Heart left ventricle (tissue), 16 donors: ENCODE data around the gene ROR1. TPM values are rescaled to one million over a fixed set of nuclear protein-coding genes. Genes with fewer than 3 reads are reported as not detected.
A peak's percentile ranks its signal among the peaks of the same experiment; 100 is the strongest.

ENCODE experiments used
- ATAC-seq, 4 donors: fragments of 200-7000 bp; cut with Tn5 transposase; one replicate each; pipeline ENCODE4 v1.9.1; 2020 to 2022; ENCODE audit warnings: moderate library complexity in 4 of 4, mild to moderate bottlenecking in 3 of 4, moderate number of reproducible peaks in 1 of 4
- DNase-seq, 5 donors: peaks; one replicate each; pipeline ENCODE4 v3.0.0-alpha.2; 2020
- H3K27ac ChIP-seq, 12 donors: fragments of 200-600 bp; sonication (generic) in 4 of 12; one replicate each; pipeline versions ENCODE4 v1.5.0 to v1.8.0; 2016 to 2022; ENCODE audit warnings: mild to moderate bottlenecking in 2 of 12
- H3K27me3 ChIP-seq, 9 donors: fragments of 200-600 bp; sonication (generic) in 2 of 9; one replicate each; pipeline versions ENCODE4 v1.5.1 to v1.8.0; 2016 to 2022; ENCODE audit warnings: mild to moderate bottlenecking in 3 of 9
- H3K36me3 ChIP-seq, 9 donors: fragments of 200-600 bp; sonication (generic) in 2 of 9; one replicate each; pipeline versions ENCODE4 v1.5.0 to v1.8.0; 2018 to 2022; ENCODE audit warnings: mild to moderate bottlenecking in 2 of 9
- H3K4me1 ChIP-seq, 12 donors: fragments of 200-600 bp; sonication (generic) in 4 of 12; one replicate each; pipeline versions ENCODE4 v1.5.0 to v1.8.0; 2016 to 2022; ENCODE audit warnings: mild to moderate bottlenecking in 3 of 12
- H3K4me3 ChIP-seq, 12 donors: fragments of 200-600 bp; sonication (generic) in 4 of 12; one replicate each; pipeline versions ENCODE4 v1.5.0 to v1.8.0; 2017 to 2022; ENCODE audit warnings: mild to moderate bottlenecking in 9 of 12, moderate library complexity in 4 of 12
- H3K9me3 ChIP-seq, 12 donors: fragments of 200-600 bp; sonication (generic) in 4 of 12; one replicate each; pipeline versions ENCODE4 v1.5.0 to v1.8.0; 2016 to 2022; ENCODE audit warnings: mild to moderate bottlenecking in 1 of 12
- POLR2A ChIP-seq, 2 donors: fragments of 450-650 bp; IDR thresholded peaks; one replicate each; pipeline ENCODE4 v1.6.1; 2017; ENCODE audit warnings: antibody characterized with exemption in 2 of 2, mild to moderate bottlenecking in 2 of 2, moderate library complexity in 2 of 2
- WGBS, 4 donors: extraction: QIAGEN DNeasy Blood & Tissue Kit in 2 of 4; methylation state at CpG; one replicate each; pipeline versions ENCODE4 v1.1.5 to v1.1.7; 2013 to 2018; 5-methylcytosine and 5-hydroxymethylcytosine counted together
- intact Hi-C, 10 donors: fragments of 100-400 bp; cut with DNase I; formaldehyde crosslinking; loops; one replicate each; pipeline versions ENCODE4 v1.11.1 to v1.14.2; 2022
- polyA plus RNA-seq, 2 donors: library from polyadenylated mRNA; stranded (reverse); fragments of 200-250 nt; gene quantifications; one replicate each; pipeline ENCODE4 v1.2.3, GENCODE V29; 2013
- total RNA-seq, 9 donors: library from RNA; depleted of rRNA in 2 of 9; stranded (reverse); fragments of >200 nt in 2 of 9; fragmentation: NEBNext Ultra II Directional in 3 of 9; extraction: Animal tissue kit (Norgen Biotek cat#: 25700) in 3 of 9; gene quantifications; one replicate each; pipeline versions ENCODE4 v1.1.0 to v1.2.4, GENCODE V29; 2016 to 2023
- TF ChIP-seq, protein P1 (sequence below), 12 donors: fragments of 200-600 bp; sonication (generic) in 4 of 12; IDR thresholded peaks; one replicate each; pipeline versions ENCODE4 v1.5.0 to v1.8.0; 2018 to 2022; ENCODE audit warnings: antibody characterized with exemption in 12 of 12, mild to moderate bottlenecking in 5 of 12
- donor health status: ischemic (EF 13 %, LVEDD 7.1; RV severe dilation, severe dysfunction).
- donor health status: healthy with polysubstance abuse.
- donor health status: DM: no; HTN: yes; CAD: no.
- donor health status: DM: no; HTN: no; CAD: no.
- donor health status: ischemic (EF 25% LVEDD 6.9; RV normal size, moderate dysfunction).
- donor health status: ischemic (EF 25% LVEDD 5.7; RV mildly dilated, moderate dysfunction).
- donor health status: healthy.
- donor health status: DM: yes; HTN: yes; CAD: no.
- donor health status: ischemic (EF 35%, LVEDD 5.7; RV mildly dilated, moderate dysfunction).
- donor health status: nonischemic (EF 11% LVEDD 7.7; RV severe dilation, severe dysfunction).
- donor health status: DM: yes; HTN: yes; CAD: no.
- donor health status: PGD.
- donor health status: ischemic (EF 29% LVEDD 5.4; RV normal size, mild dysfunction).
- donor health status: nonischemic (EF 23%, LVEDD 6.1; RV moderate dilation, normal function).

Gene ROR1
- total and polyA plus RNA-seq, 11 donors, result 4.1 to 35.3 (median 19.3) TPM

DNA sequence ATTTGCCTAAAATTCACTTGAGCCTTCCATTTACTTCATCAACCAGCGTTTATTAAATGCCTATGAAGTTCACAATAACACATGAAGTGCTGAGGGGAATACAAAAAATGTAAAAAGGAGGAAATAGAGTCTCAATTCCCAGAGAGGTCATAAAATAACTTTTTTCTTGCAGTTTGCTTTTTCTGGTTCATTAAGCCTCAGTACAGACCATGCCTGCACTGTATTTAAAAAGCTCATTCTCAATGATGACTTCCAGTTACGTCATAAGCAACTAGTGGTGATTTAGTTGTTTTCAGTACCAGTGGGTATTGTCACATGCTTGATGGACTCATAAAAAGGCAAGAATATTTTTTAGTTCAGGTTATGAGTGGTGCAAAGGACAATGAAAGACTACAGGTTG, 269.5 kb downstream of the ROR1 start:
- H3K36me3 ChIP-seq, result no peaks in the 10 kb centered on the region
- peak overlapping the region; percentile 47 to 90 (median 82) for H3K27ac ChIP-seq
- DNase-seq, result no peak
- H3K4me1 ChIP-seq, result peaks cover 0 to 49% (median 20%) of the 10 kb centered on the region in 12 donors
- no peaks in the 10 kb centered on the region for H3K27me3 ChIP-seq
- no peaks in the 10 kb centered on the region for H3K9me3 ChIP-seq
- intact Hi-C loops, result loop anchor here in 5 of 10 donors (1.0 to 10.0 kb wide), 6 partner anchors 8 to 268 kb away; partner anchors contain the start of gene ROR1 (in 1 of the 5)
- 67 to 85% (median 72%) methylated on average over 2 of the region's 2 CpGs for WGBS, 4 donors
- ATAC-seq, result no peak
- no peak overlapping the region for H3K4me3 ChIP-seq
- TF ChIP-seq, protein P1, sequence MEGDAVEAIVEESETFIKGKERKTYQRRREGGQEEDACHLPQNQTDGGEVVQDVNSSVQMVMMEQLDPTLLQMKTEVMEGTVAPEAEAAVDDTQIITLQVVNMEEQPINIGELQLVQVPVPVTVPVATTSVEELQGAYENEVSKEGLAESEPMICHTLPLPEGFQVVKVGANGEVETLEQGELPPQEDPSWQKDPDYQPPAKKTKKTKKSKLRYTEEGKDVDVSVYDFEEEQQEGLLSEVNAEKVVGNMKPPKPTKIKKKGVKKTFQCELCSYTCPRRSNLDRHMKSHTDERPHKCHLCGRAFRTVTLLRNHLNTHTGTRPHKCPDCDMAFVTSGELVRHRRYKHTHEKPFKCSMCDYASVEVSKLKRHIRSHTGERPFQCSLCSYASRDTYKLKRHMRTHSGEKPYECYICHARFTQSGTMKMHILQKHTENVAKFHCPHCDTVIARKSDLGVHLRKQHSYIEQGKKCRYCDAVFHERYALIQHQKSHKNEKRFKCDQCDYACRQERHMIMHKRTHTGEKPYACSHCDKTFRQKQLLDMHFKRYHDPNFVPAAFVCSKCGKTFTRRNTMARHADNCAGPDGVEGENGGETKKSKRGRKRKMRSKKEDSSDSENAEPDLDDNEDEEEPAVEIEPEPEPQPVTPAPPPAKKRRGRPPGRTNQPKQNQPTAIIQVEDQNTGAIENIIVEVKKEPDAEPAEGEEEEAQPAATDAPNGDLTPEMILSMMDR (IDR thresholded peaks at IDR 0.05), result no peak
- no peak for TF ChIP-seq POLR2A (IDR thresholded peaks at IDR 0.05)

DNA sequence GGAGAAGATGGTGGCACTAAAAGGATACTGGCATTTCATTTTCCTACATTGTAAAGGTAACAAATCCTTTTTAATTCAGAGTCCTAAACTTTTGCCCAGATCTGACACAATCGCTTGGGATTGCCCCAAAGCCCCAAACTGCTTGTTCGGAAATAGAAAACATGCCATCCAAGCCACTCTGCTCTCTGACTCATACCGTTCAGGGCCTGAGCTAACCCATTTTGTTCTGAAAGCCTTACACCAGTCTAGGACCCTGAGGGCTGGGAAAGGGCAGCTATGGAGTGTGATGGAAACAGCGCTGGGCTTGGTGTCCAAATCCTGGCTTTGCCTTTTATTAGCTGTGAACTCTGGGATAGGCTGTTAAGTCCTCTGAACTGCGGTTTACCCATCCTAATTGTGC, 270.2 kb downstream of the ROR1 start:
- no peak for DNase-seq
- Histone ChIP-seq H3K27me3 (no peaks in the 10 kb centered on the region), H3K4me1 (peaks cover 0 to 42% (median 15%) of the 10 kb centered on the region in 12 donors), H3K4me3 (no peak overlapping the region), H3K36me3 (no peaks in the 10 kb centered on the region), H3K9me3 (no peaks in the 10 kb centered on the region), H3K27ac (peak overlapping the region in 8 of 12 donors; percentile 78 to 90 (median 84))
- TF ChIP-seq, protein P1 (IDR thresholded peaks at IDR 0.05), result no peak
- no peak for TF ChIP-seq POLR2A (IDR thresholded peaks at IDR 0.05)
- ATAC-seq, result no peak
- WGBS, 4 donors, result 85 to 93% (median 91%) methylated on average over 5 of the region's 5 CpGs
- intact Hi-C loops, result loop anchor here in 5 of 10 donors (1.0 to 10.0 kb wide), 6 partner anchors 7 to 269 kb away; partner anchors contain the start of gene ROR1 (in 1 of the 5)

DNA sequence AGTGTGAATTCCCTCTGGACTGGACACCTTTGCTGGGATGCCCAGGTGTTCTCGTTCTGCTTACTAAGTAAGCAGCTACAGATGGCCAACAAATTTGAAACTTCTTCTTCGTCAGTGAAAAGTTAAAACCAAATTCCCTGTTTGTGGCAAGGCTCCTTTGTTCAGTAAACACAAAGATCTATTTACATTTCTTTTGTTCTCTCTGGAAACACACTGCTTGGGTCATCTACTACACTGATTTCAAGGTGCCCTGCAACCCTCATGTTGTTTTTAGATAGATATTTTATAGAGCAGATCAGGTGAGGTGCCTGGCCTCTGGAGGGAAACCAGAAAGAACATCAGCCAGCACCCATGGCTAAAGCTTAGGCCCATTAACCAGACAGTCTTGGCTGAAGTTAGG, 272.4 kb downstream of the ROR1 start:
- Histone ChIP-seq H3K27ac (peak overlapping the region in 1 of 12 donors; percentile 32), H3K27me3 (no peaks in the 10 kb centered on the region), H3K36me3 (no peaks in the 10 kb centered on the region), H3K9me3 (no peaks in the 10 kb centered on the region), H3K4me3 (no peak overlapping the region), H3K4me1 (peaks cover 0 to 33% (median 9%) of the 10 kb centered on the region in 12 donors)
- DNase-seq (no peak), ATAC-seq (no peak)
- no peak for TF ChIP-seq POLR2A (IDR thresholded peaks at IDR 0.05)
- TF ChIP-seq, protein P1 (IDR thresholded peaks at IDR 0.05), result no peak
- intact Hi-C loops, result loop anchor here in 2 of 10 donors (10.0 kb wide), 2 partner anchors 89 to 271 kb away; partner anchors contain the start of gene ROR1 (in 1 of the 2)
- 88 to 98% (median 96%) methylated on average over 2 of the region's 2 CpGs for WGBS, 4 donors

DNA sequence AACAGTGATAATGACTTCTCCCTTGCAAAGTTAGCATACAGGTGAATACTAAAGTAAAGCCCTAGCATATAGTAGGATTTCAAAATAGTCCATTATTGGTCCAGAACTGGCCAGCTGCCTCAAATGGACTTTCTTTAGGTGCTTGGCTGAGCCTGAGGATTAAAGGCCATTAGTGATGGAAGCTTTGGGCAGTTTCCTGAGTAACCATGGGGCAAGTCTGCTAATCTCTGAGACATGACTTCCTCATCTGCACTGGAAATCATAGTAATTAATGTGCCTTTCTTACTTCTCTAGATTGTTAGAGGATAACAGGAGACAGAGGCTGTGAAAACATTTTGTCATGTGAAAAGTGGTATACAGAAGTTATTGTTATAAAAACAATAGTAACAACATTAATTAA, 273.1 kb downstream of the ROR1 start:
- H3K27me3 ChIP-seq, result no peaks in the 10 kb centered on the region
- intact Hi-C loops, result loop anchor here in 2 of 10 donors (10.0 kb wide), 2 partner anchors 88 to 272 kb away; partner anchors contain the start of gene ROR1 (in 1 of the 2)
- DNase-seq (no peak), ATAC-seq (no peak)
- H3K9me3 ChIP-seq, result no peaks in the 10 kb centered on the region
- no peak overlapping the region for H3K4me3 ChIP-seq
- H3K36me3 ChIP-seq, result no peaks in the 10 kb centered on the region
- peaks cover 0 to 34% (median 6%) of the 10 kb centered on the region in 12 donors for H3K4me1 ChIP-seq
- H3K27ac ChIP-seq, result peak overlapping the region in 1 of 12 donors; percentile 32
- TF ChIP-seq POLR2A (IDR thresholded peaks at IDR 0.05), result no peak
- TF ChIP-seq, protein P1 (IDR thresholded peaks at IDR 0.05), result no peak
